Astrocyte of the cerebellum (primary cell): Measurements from ENCODE around the gene OR52B6.

Source experiments
- DNase-seq: peaks from one replicate; pipeline ENCODE4 v3.0.0-alpha.2; 2011; ENCODE audit warnings: low read depth
- H3K4me3 ChIP-seq: 2 replicates; pipeline ENCODE4 v1.5.1; 2011; ENCODE audit warnings: mild to moderate bottlenecking, low read depth, low read length, moderate library complexity
- in situ Hi-C: cut with HindIII; loops from 2 replicates; pipeline ENCODE4 v1.10.0; 2017; ENCODE audit warnings: low sequenced_read_pairs
- TF ChIP-seq, protein P1 (sequence below): IDR thresholded peaks from 2 replicates; pipeline ENCODE4 v1.5.1; 2012; ENCODE audit warnings: low read length, low read depth, moderate library complexity, mild to moderate bottlenecking; ENCODE audit errors: missing control alignments

Gene OR52B6

DNA sequence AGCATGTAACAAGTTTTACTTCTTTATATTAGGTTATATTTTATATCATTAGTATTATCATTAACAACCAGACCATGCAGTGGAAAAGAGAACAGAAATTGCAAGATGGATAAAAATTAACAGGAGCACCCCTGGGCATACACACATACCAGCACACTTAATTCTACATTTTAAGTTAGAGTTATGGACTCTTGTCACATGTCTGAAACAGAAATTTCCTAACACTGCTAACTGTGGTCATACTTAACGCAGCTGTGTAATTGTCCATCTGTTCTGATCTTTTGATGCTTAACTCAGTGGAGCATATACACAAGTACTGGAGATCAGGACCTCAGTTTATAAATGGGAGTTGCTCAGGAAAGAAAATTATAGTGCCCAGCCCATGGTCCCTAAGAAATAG lies 32.7 kb upstream of the OR52B6 start:
- DNase-seq = no peak
- H3K4me3 ChIP-seq = no peak overlapping the region
- TF ChIP-seq, protein P1, sequence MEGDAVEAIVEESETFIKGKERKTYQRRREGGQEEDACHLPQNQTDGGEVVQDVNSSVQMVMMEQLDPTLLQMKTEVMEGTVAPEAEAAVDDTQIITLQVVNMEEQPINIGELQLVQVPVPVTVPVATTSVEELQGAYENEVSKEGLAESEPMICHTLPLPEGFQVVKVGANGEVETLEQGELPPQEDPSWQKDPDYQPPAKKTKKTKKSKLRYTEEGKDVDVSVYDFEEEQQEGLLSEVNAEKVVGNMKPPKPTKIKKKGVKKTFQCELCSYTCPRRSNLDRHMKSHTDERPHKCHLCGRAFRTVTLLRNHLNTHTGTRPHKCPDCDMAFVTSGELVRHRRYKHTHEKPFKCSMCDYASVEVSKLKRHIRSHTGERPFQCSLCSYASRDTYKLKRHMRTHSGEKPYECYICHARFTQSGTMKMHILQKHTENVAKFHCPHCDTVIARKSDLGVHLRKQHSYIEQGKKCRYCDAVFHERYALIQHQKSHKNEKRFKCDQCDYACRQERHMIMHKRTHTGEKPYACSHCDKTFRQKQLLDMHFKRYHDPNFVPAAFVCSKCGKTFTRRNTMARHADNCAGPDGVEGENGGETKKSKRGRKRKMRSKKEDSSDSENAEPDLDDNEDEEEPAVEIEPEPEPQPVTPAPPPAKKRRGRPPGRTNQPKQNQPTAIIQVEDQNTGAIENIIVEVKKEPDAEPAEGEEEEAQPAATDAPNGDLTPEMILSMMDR = no peak
- in situ Hi-C loops = no loop called here

DNA sequence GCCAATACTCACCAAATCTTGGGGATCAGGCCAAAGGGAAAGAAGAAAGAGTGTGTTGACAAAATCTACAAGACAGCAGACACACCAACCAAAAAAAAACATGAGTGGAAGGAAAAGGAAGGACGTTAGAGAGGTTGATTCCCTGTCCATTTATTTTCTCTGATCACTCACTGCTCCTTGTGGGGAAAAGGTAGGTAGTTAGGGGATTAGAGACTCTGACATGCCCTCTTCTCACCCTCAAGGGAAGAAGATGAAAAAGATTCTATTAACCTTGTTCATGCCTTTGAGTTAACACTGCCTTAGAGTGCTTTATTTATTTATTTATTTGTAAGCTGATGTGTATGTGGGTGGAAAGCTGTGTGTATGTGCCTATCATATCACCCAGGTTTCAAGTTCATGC lies 32.2 kb upstream of the OR52B6 start, which contains the start of gene OR52H1:
Gene OR52H1 (minus strand): TSS at position 101 of the 400 bp plus-strand sequence. CDS start 3,035 bp downstream, outside the sequence.
- TF ChIP-seq, protein P1 = no peak
- in situ Hi-C loops = no loop called here
- DNase-seq = no peak
- H3K4me3 ChIP-seq = no peak within 1 kb of the TSS

DNA sequence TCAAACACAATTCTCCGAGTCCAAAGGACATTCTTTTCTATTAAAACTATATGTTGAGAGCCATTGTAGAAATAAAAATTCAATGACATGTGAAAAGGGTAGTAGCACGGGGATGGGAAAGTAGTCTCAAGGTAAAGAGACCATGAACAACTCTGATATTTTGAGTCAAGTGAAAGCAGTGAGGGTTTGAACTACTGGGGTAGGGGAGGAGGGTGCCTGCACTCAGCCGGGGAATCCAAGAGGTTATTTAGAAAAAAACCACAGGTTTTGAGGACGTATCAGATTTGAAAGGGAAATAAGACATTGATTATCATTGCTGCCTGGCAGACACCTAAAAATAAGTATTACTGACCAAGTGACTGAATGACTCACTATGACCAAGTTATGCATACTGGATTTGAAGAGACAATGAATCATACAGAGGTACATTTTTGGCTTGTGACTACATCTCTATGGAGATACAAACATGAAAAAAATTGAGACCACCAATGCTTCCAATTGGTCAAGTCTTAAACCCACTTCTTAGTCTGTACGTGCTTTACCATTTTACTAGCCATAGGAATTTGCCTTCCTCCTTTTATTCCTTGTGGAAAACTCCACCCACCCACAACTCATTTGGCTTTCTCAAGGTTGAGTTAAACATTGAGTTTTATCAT lies 30.1 kb upstream of the OR52B6 start:
- peak; percentile 32 for DNase-seq

DNA sequence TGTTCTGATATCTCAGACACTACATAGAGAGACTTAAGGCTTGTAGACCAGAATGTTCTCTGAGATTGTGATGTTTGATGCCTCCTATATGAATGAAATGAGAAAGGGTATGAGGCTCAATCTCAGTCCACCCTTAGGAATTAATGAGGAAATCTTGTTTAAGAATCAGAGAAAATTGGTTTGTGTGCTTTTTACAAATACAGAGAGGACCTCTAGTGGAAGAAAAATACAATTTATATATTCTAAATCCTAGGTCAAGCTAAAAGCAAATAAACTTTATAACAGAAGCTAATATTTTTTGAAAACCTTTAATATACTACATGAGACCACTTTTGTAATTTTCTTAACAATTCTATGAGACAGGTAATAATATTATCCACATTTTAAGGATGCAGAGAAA lies 27.3 kb upstream of the OR52B6 start:
- TF ChIP-seq, protein P1 = no peak
- H3K4me3 ChIP-seq = no peak overlapping the region
- DNase-seq = no peak
- in situ Hi-C loops = no loop called here

More for the DNA sequence above, 30.1 kb upstream of the OR52B6 start:
- H3K4me3 ChIP-seq = no peak overlapping the region
- in situ Hi-C loops = no loop called here
- TF ChIP-seq, protein P1 = no peak

DNA sequence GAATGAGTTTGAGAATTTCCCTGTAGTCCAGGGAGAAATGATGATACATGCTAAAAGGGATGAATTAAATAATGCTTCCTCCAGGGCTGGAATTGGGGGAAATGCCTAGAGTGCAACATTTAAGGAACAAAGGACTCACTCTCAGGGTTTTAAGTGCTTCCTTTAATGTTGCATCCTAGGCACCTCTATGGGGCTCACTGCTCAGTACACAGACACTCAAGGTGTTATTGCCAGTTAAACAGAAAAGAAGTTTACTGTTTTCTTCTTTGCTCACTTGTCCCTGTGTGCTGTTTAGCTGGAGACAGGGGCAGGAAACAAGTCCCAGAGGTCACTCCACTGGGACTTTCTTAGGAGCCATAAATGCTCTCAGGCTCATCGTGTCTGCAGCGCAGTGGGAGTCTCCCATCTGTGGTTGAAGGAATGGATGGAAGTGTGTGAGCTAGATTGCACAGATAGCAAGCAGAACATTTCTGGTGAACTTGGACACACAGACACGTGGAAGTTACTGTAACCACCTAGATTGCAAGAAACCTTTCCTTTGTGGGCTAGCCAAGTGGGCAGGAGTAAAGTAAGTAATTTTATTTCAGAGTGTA lies 24.0 kb upstream of the OR52B6 start:
- H3K4me3 ChIP-seq = no peak overlapping the region
- DNase-seq = no peak
- TF ChIP-seq, protein P1 = no peak
- in situ Hi-C loops = no loop called here

DNA sequence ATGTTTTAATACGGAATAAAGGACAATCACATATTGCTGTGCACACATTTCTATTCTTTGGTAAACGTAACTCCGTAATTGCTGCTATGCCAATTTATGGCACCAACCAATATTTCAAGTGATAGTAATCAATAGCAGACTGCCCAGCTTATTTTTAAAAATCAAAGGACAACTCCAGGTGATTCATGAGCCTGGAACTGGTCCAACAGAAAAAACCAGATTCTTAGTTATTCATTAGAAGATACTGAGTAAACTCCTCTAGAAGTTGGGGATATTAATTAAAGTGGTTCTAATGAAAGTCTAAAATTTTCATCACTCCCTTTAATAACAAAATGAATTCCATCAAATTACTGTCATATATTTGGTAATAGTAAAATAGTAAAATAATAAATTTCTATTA lies 22.9 kb upstream of the OR52B6 start:
- in situ Hi-C loops = no loop called here
- TF ChIP-seq, protein P1 = no peak

More for the DNA sequence above, 22.9 kb upstream of the OR52B6 start:
- no peak for DNase-seq
- no peak overlapping the region for H3K4me3 ChIP-seq
